22Rv1 (cell line): ENCODE data around the gene TP53I11.

Experiments
- ZFX ChIP-seq: fragments of 450-650 bp; IDR thresholded peaks from 2 replicates; pipeline ENCODE4 v1.6.1; 2017; ENCODE audit warnings: antibody characterized with exemption, borderline replicate concordance
- TF ChIP-seq, protein P1 (sequence below): fragments of 450-650 bp; IDR thresholded peaks from 2 replicates; pipeline ENCODE4 v1.5.1; 2017; ENCODE audit warnings: mild to moderate bottlenecking

DNA sequence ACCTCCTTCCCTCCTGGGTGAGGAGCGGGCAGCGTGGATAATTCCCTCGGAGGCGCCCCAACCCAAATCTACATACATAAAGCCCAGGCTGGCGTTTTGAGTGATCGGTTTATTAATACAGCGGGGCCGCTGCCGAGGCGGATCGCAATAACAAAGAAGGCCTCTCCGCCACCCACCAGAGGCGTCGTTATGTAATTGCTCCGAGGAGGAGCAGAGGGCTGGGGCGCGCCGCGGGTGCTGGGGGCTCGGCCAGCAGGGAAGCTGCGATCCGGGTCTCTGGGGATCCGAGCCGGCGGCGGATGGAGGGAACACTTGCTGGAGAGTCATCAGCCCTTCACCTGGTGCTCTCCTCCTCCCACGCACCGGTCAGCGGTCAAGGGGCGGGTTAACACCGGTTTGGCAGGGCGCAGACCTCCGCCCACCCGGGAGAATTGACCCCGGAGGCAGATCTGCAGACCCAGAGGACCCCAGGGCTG lies 6.4 kb upstream of the TP53I11 start:
- TF ChIP-seq ZFX = no peak
- TF ChIP-seq, protein P1, sequence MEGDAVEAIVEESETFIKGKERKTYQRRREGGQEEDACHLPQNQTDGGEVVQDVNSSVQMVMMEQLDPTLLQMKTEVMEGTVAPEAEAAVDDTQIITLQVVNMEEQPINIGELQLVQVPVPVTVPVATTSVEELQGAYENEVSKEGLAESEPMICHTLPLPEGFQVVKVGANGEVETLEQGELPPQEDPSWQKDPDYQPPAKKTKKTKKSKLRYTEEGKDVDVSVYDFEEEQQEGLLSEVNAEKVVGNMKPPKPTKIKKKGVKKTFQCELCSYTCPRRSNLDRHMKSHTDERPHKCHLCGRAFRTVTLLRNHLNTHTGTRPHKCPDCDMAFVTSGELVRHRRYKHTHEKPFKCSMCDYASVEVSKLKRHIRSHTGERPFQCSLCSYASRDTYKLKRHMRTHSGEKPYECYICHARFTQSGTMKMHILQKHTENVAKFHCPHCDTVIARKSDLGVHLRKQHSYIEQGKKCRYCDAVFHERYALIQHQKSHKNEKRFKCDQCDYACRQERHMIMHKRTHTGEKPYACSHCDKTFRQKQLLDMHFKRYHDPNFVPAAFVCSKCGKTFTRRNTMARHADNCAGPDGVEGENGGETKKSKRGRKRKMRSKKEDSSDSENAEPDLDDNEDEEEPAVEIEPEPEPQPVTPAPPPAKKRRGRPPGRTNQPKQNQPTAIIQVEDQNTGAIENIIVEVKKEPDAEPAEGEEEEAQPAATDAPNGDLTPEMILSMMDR = no peak
